H4 (cell line): ENCODE measurements around the gene GGTLC3. TPM values are rescaled to one million over a fixed set of nuclear protein-coding genes. Genes with fewer than 3 reads are reported as not detected.
"Not testable (repeated sequence)": the region's sequence is repeated elsewhere in the genome, so short reads cannot be mapped to it uniquely, and the experiment has no call there.

Experiments
- DNase-seq: peaks from one replicate; pipeline ENCODE4 v3.0.0-alpha.2; 2015; ENCODE audit warnings: low spot score
- total RNA-seq: library from RNA; depleted of rRNA; stranded (reverse); fragments of >200 nt; shearing (Covaris generic); gene quantifications from 2 replicates; pipeline ENCODE4 v1.2.3, GENCODE V29; 2014; rRNA removed

Gene GGTLC3
- not detected in 2 replicates for total RNA-seq

GRCh38 chr22:18518061-18518460 is at the start of gene GGTLC3:
Gene GGTLC3, minus strand, starts transcription at chr22:18518161. Its CDS starts 264 bp downstream, at chr22:18517897.
- not testable (repeated sequence) for DNase-seq

- DNase-seq: not testable (repeated sequence)
Measured at GRCh38 chr22:18560099-18560974, 42.4 kb upstream of the GGTLC3 start.

GRCh38 chr22:18558939-18559338 is 41.0 kb upstream of the GGTLC3 start:
- not testable (repeated sequence) for DNase-seq

GRCh38 chr22:18558516-18558915 is 40.6 kb upstream of the GGTLC3 start:
- DNase-seq: not testable (repeated sequence)

- DNase-seq: not testable (repeated sequence)
Measured at GRCh38 chr22:18554280-18555256, 36.6 kb upstream of the GGTLC3 start.

GRCh38 chr22:18552839-18553597 is 35.1 kb upstream of the GGTLC3 start:
- DNase-seq: not testable (repeated sequence)

GRCh38 chr22:18551046-18551445 is 33.1 kb upstream of the GGTLC3 start:
- DNase-seq: not testable (repeated sequence)

- DNase-seq: not testable (repeated sequence)
Measured at GRCh38 chr22:18549458-18550179, 31.7 kb upstream of the GGTLC3 start.

GRCh38 chr22:18544615-18545014 is 26.7 kb upstream of the GGTLC3 start:
- DNase-seq: not testable (repeated sequence)

- not testable (repeated sequence) for DNase-seq
Measured at GRCh38 chr22:18543400-18543799, 25.4 kb upstream of the GGTLC3 start.

- not testable (repeated sequence) for DNase-seq
Measured at GRCh38 chr22:18539994-18540393, 22.0 kb upstream of the GGTLC3 start.

GRCh38 chr22:18534315-18534714 is 16.4 kb upstream of the GGTLC3 start:
- not testable (repeated sequence) for DNase-seq

- DNase-seq: not testable (repeated sequence)
Measured at GRCh38 chr22:18533633-18534032, 15.7 kb upstream of the GGTLC3 start.

- not testable (repeated sequence) for DNase-seq
Measured at GRCh38 chr22:18529416-18530145, 11.6 kb upstream of the GGTLC3 start.

- not testable (repeated sequence) for DNase-seq
Measured at GRCh38 chr22:18528597-18529415, 10.8 kb upstream of the GGTLC3 start.

- not testable (repeated sequence) for DNase-seq
Measured at GRCh38 chr22:18527752-18528596, 10.0 kb upstream of the GGTLC3 start, which contains the start of gene TMEM191B. Gene TMEM191B, plus strand, starts transcription at chr22:18527802. Its CDS starts 179 bp downstream, at chr22:18527981.

GRCh38 chr22:18523328-18523727 is 5.4 kb upstream of the GGTLC3 start:
- not testable (repeated sequence) for DNase-seq

- not testable (repeated sequence) for DNase-seq
Measured at GRCh38 chr22:18522762-18523161, 4.8 kb upstream of the GGTLC3 start.
